SIG-M5 treated with dmso at 0.1 percent for 504 hours (cell line): ENCODE results near the gene OR51F1.
"Not testable (repeated sequence)": the region's sequence is repeated elsewhere in the genome, so short reads cannot be mapped to it uniquely, and the experiment has no call there.

ENCODE experiments used
- DNase-seq: peaks from one replicate; lab custom pipeline; 2025; ENCODE audit not compliant: unreplicated experiment; lab: John Stamatoyannopoulos, UW

Gene OR51F1, protein sequence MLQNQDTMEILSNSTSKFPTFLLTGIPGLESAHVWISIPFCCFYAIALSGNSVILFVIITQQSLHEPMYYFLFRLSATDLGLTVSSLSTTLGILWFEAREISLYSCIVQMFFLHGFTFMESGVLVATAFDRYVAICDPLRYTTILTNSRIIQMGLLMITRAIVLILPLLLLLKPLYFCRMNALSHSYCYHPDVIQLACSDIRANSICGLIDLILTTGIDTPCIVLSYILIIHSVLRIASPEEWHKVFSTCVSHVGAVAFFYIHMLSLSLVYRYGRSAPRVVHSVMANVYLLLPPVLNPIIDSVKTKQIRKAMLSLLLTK

DNA sequence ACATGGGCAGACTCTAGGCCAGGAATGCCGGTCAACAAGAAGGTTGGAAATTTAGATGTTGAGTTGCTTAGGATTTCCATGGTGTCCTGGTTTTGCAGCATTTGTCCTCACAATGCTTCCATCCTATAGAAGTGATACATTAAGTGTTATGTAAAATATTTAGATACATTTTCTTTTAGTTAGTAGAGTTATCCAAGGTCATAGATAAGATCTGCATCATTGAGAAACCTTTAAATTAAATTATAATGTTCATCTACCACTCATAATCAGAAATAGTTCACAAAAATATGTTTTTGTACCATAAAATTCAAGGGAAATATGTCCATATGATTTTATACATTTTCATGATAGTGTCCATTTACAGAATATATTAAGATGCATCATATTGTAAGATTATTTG lies at the start of gene OR51F1:
Gene OR51F1, minus strand, starts transcription at position 101 of the 400 bp plus-strand sequence. Its CDS starts 0 bp downstream, at position 101.
- DNase-seq, result no peak

DNA sequence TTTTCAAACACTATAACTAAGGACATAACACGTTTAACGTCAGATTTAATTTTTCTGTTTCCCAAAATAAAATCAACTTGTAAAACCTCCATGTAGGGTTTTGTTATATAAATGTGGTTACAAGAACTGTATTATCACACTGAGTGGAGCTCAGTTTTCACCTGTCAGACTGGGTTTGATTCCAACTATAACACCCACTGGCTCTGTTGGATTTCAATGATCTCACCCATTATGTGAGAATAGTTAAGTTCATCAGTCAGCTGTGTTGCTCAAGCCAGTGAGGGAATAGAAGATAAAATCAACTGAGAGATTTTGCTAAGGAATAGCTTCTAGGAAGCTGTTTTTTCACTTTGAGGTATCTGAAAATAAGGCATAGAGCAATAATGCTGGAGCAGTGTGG lies 39.5 kb upstream of the OR51F1 start:
- DNase-seq, result no peak

DNA sequence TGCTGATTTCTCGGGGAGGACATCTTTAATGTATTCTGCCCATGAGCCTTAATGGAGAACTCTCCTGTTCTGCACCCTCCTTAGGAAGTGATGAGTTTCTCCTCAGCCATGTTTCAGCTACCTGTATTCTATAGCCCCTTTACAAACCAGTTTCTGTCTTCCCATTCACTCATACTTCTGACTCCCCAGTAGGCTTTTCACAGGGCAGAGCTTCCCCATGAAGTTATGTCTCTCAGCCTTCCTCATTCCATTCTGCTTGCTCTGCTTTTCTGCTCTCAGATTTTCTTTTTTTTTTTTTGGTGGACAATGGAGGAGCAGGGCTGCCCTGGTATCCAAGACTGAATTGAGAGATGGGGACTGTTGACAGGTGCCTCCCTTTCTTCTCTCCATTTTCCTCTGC lies 38.7 kb upstream of the OR51F1 start:
- no peak for DNase-seq

DNA sequence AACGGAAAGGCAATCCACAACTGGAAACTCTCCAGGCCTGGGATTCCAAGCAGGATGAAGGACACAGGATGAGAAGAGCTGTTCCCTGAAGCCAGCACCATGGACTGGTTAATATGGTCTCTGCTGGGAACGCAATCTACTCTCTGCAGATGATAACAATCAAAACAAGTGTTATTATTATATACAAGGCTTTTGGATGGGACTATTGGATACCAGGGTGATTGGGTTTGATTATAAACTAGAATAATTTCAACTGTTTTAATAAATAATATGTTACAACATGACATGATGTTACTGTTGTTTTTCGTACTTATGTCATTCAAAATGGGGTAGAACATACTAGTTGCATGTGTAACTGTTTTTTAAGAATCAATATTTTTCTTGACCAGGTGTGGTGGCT lies 34.5 kb upstream of the OR51F1 start, which contains the start of gene OR52R1:
Gene OR52R1, minus strand, starts transcription at position 101 of the 400 bp plus-strand sequence. Its CDS starts 0 bp downstream, at position 101.
- no peak for DNase-seq

DNA sequence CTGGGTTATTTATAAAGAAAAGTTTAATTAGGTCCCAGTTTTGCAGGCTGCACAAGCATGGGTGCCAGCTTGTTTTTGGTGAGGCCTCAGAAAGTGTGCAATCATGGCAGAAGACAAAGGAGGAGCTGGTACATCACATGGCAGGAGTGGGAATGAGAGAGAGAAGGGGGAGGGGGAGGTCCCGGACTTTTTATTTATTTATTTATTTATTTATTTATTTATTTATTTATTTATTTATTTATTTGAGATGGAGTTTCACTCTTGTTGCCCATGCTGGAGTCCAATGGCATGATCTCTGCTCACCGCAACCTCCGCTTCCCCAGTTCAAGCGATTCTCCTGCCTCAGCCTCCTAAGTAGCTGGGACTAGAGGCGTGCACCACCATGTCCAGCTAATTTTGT lies 31.6 kb upstream of the OR51F1 start:
- not testable (repeated sequence) for DNase-seq

DNA sequence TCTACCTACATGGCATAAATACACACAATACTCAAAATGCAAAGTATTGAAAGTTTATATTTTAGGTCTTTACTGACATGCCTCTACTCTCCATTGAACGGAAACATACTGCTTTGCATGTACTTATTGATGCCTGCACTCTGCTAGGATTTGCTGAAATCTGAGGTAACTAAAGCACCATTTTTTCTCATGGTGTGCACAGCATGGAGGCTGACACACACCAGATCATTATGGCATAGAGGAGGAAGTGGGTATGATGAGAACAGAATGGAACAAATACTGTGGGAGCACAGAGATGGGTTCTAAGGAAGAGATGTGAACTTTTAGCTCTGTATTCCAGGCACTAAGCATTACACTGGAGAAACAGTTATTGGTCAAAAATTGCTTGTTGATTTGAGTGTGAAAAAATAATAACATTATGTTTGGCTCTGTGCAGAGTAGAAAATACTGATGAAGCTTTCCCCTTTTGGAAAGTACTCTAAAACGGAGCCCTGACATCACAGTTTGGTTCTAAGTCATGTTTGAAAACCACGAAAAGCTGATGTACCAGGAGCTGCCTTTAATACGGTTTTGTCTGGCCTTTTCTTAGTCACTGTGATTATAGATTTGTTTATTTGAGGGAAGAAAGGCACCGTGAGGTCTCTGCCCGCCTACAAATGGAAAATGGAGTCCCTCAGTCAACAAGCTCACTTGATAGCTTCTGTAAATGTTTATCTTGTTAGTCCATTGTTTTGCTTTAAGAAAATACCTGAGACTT lies 28.9 kb upstream of the OR51F1 start:
- no peak for DNase-seq

DNA sequence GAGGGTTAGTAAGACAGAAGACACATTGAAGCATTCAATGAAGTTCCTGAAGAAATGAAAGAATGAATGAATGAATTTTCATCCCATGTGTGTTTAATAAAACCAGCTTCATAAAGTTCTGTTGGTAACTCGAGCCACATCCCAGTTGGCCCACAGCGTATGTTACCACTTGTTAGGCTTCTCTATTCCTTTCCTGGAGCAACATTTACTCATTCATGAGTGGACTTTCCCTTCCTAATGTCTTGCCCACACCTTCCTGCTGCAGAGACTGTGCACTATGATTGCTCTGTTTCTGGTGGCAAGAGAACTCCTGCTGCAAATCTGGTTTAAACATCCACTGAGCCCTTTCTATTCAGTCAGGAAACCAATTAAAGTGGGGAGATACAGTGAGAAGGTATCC lies 27.5 kb upstream of the OR51F1 start:
- no peak for DNase-seq

DNA sequence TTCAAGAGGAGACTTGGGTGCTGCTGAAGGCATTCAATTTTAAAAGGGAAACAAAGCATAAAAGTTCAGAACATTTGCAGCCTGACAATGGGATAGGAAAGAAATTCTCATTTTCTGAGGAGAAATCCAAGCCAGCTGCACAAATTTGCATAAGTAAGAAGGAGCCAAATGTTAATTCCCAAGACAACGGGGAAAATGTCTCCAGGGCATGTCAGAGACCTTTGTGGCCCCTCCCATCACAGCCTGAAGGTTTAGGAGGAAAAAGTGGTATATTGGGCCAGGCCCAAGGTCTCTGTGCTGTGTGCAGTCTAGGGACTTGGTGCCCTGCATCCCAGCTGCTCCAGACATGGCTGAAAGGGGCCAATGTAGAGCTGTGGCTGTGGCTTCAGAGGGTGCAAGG lies 12.7 kb upstream of the OR51F1 start:
- DNase-seq, result no peak

DNA sequence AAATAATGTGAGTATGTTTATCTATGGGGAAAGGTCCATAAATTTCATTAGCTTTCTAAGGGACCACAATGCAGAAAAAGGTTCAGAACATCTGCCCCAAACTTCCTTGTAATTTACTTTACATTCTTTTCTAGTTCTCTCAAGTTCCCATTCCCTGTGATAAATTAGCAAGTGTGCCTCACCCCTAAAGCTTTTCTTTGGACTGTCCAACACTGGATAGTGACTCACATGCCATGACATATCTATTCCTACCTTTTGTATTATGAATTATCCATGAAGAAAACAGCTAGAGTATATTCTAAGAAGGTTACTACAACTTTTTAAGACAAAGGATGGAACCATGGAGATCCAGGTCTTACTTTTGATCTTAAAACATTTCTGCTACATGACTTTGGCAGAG lies 1.6 kb downstream of the OR51F1 start:
- DNase-seq, result no peak

DNA sequence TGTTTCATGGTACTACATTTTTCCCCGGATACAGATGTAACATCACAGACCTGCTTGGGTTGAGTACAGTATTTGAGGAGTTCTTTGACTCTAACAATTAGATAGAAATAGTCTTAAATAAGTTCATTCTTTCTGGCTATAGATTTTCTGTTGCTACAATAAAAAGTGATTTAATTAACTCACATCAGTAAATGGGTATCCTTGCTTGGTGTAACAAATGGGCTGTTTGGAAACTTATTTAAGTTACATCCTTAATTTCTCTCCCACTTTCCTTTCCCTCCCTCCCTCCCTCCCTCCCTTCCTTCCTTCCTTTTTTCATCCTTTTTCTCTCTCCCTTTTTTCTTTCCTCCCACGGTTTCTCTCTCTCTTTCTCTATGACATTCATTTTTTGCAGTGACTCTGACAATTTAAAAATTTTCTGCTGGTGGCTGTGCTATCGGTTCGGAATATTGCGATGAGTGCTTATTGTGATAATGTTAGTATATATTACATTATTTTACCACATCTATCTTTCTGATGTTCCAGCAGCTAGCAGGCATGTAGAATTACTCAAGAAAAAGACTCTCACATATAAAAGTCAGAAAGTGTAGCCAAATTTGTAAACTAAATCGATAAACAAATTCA lies 3.2 kb downstream of the OR51F1 start:
- no peak for DNase-seq

DNA sequence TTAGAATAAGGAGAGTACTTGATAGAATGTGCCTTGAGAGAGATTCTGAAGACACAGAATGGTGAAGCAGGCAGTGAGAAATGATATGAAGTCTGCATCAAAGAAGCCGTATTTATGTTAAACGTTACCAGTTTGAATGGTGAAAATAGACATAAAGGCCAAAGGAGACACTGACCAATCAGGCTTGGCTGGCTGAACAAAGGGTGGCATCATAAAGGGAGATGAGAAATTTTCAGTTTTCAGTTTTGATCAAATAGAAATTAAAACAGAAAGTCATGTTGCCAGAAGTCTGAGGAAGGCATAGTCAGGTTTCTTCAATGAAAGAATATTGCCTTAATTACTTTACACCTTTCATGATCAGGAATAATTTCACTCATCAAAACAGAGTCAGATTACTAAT lies 6.6 kb downstream of the OR51F1 start:
- DNase-seq, result no peak

DNA sequence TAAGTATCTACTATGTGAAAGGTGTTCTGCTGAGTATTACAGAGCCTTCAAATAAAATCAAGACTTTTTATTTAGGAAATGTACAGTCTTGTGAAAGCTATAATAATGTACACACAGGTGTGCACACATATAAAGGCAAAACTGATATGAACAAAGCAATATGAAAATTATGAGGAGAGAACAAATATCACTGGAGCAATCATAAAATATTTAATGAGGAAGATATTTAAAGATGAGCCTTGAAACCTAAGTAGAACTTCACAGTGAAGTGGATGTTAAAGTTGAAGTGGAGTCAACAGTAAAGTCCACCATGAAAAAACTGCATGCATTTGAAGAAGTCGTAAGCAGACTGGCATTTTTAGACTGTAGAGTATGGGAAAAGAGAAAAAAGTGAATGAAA lies 18.5 kb downstream of the OR51F1 start:
- no peak for DNase-seq

DNA sequence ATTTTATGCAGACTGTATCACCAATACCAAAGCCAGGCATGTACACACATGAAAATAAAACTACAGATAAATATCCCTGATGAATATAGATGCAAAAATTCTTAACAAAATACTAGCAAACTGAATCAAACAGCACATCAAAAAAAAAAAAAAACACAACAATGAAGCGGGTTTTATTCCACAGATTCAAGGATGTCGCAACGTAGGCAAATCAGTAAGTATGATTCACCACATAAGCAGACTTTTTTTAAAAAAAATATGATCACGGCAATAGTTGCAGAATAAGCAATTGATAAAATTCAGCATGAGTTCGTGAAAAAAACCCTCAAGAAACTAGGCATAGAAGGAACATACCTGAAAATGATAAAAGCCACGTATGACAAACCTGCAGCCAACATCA lies 21.3 kb downstream of the OR51F1 start:
- DNase-seq, result no peak

DNA sequence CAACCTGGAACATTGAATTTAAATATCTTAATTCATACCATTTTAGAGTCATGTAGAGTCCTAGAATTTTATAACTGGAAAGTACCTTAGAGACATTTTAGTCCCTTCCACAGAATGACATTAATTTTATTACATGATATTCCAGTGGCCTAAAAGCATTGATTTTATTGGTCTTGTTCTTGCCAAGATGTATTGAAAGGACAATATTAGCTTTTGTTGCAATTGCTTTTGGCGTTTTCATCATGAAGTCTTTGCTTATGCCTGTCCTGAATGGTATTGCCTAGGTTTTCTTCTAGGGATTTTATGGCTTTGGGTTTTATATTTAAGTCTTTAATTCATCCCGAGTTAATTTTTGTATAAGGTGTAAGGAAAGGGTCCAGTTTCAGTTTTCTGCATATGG lies 29.0 kb downstream of the OR51F1 start:
- DNase-seq, result no peak

DNA sequence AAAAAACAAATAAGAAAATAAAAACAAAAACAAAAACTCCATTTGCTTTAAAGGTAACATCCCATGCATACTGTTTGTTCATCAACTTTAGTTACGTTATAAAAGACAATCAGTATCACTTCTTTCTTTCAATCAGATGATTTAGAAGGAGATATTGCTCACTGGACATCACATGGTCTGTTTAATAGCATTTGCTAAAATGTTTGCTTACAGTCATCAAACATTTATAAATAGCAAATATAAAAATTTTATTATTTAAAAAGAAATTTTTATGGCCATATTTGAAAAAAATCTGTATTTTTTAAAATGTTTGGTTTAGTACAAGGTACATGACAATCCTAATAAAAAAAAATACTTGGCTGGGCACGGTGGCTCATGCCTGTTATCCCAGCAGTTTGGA lies 42.6 kb downstream of the OR51F1 start:
- DNase-seq, result no peak

DNA sequence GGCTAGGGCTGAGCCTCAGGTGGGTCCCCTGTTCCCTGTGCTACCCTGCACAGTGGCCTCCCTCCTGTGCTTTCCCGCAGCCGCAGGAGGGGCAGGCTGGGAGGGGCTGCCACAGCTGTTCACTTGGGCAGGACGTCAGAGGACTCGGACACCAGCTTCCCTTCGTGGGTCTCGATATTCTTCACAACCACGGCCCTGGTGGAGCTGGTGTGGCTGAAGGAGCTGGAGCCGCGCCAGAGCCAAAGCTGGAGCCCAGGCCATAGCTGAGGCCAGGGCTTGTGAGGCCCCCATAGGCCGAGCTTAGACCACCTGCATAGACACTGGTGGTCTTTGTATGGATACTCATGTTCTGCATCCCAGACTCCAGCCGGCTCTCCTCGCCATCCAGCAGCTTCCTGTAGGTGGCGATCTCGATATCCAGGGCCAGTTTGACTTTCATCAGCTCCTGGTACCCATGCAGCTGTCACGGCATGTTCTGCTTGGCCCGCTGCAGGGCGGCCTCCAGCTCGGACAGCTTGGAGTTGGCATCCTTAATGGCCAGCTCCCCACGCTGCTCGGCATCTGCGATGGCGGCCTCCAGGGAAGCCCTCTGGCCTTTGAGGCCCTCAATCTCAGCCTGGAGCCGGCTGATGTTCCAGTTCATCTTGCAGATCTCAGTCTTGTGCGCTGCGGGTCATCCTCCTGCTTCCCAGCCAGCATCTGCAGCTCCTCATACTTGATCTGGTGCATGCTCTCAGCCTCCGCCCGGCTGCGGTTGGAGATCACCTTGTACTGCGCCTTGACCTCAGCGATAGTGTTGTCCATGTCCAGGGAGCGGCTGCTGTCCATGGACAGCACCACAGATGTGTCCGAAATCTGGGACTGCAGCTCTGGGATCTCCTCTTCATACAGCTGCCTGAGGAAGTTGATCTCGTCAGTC lies 46.9 kb downstream of the OR51F1 start:
- not testable (repeated sequence) for DNase-seq
